KBM-7 (cell line): ENCODE data around the gene VPS45.
"Not testable (repeated sequence)": the region's sequence is repeated elsewhere in the genome, so short reads cannot be mapped to it uniquely, and the experiment has no call there.

ENCODE experiments used
- DNase-seq: peaks from one replicate; pipeline ENCODE4 v3.0.0-alpha.2; 2015
- in situ Hi-C: fragments of 300-500 bp; cut with MboI; formaldehyde crosslinking; loops from 2 replicates; pipeline ENCODE4 v1.14.3; 2020; ENCODE audit warnings: low sequenced_read_pairs, low pct_unique_long_range_greater_than_20kb, mixed read lengths

Gene VPS45

DNA sequence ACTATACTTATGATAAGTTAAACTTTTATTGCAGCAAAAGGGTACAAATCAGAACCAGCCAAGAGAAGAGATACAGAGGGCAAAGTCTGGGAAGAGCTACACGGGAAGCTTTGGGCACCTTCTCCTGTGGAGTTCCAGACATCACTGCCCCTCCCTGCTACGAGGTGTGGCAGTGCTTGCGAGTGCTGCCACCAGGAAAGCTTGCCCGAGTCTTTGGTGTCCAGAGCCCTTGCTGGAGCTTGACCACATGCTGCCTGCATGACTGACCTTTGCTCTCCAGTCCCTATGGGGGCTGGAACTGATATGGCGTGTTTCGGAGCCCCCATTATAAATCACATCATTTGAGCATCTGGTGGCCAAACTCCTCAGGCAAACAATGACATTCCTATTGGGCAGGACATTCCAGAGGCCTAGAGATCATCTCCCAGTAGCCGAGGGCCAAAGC is 105.6 kb downstream of the VPS45 start:
- in situ Hi-C loops = loop anchor here (10.0 kb wide), 1 partner anchor 98 kb away; no protein-coding TSS in a partner anchor

DNA sequence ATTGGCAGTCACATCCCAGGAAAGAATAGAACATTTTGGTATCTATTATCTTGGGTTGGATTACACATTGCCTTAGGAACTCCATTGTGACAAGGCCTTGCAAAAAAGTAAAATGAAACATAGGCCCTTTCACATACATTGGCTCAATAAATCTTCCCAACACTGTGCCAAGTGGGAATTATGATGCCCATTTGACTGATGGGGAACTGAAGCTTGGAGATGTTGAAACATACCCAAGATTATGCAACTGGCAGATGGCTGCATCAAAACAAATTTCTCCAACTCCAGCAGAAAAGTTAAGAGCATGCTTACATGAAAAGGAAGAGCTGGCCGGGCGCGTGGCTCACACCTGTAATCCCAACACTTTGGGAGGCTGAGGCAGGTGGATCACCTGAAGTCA is 109.0 kb downstream of the VPS45 start:
- in situ Hi-C loops = loop anchor here (10.0 kb wide), 1 partner anchor 102 kb away; no protein-coding TSS in a partner anchor

More for the DNA sequence above, 105.6 kb downstream of the VPS45 start:
- no peak for DNase-seq

DNA sequence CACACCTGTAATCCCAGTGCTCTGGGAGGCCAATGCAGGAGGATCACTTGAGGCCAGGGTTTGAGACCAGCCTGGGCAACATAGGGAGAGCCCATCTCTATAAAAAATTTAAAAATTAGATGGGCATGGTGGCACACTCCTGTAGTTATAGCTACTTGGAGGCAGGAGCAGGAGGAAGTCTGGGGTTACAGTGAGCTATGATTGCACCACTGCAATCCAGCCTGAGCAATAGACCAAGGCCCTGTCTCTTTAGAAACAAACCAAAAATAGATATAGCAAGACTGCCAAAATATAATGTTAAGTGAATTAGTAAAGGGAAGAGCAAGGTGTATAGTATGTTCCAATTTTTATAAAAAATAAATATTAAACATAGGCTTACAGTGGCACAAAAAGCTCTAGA is 111.0 kb downstream of the VPS45 start:
- in situ Hi-C loops = loop anchor here (10.0 kb wide), 1 partner anchor 104 kb away; no protein-coding TSS in a partner anchor
- DNase-seq = no peak

More for the DNA sequence above, 109.0 kb downstream of the VPS45 start:
- DNase-seq = no peak

DNA sequence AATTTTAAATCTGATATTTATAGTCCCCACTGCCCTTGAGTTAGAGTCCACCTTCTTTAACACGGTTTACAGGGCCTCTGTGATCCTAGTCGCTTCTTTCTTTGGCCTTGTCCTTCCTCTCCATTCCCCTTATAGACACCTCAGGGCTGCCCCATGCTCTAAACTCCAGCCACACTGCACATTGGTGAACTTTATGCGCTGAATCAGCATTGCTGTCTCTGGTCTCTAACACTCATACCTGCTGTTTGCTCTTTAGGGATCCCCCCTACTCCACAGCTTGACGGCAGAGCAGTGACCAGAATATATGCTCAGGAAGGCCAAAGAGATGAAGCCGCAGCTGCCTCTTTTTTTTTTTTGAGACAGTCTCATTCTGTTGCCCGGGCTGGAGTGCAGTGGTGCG is 112.3 kb downstream of the VPS45 start:
- in situ Hi-C loops = loop anchor here (10.0 kb wide), 1 partner anchor 105 kb away; no protein-coding TSS in a partner anchor
- no peak for DNase-seq

DNA sequence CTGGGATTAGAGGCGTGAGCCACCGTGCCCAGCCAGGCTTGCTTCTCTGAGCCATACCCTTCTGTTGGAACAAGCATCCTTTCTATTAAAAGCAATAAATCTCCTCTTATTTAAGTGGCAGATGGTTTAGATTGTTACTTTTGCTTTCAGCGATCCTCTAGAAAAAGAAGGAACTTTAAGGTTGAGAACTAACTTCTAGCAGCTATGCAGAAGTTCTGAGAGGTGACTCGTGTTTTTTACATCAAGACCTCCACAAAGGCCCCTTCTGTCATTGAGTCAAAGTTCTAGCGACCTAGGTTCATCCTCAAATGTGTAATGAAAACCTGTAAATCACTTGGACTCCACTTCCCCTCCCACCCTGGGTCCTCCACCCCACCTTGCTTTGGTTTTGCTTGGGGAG is 112.9 kb downstream of the VPS45 start:
- in situ Hi-C loops = no loop called here
- no peak for DNase-seq

GRCh38 chr1:150182247-150182646 is 114.7 kb downstream of the VPS45 start:
- no peak for DNase-seq
- in situ Hi-C loops = no loop called here

DNA sequence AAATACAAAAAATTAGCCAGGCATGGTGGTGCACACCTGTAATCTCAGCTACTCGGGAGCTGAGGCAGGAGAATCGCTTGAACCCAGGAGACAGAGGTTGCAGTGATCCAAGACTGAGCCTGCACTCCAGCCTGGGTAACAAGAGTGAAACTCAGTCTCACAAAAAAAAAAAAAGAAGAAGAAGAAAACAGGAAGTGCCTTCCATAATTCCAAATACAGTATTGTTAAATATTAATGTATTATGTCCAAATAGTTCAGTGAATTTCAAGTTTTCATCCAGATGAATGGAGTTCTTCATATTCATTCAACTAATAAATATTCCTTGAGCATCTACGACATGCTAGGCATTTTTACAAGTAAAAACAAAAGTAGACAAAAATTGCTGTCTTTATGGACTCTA is 115.5 kb downstream of the VPS45 start:
- in situ Hi-C loops = no loop called here
- peak; percentile 12 for DNase-seq

DNA sequence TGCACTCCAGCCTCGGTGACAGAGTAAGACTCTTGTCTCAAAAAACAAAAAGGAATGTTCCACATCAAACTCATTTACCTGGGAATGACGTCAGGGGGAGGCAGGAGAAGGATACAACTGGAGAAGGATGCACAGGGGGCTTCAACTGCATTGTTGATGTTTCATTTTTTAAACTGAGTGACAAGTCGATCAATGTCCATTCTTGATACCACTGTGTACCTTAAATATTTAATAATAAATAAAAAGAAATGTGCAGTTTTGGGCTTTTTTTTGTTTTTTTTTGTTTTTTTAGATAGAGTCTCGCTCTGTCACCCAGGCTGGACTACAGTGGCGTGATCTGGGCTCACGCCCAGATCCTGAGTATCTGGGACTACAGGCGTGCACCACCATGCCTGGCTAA is 117.9 kb downstream of the VPS45 start:
- no peak for DNase-seq
- in situ Hi-C loops = no loop called here

DNA sequence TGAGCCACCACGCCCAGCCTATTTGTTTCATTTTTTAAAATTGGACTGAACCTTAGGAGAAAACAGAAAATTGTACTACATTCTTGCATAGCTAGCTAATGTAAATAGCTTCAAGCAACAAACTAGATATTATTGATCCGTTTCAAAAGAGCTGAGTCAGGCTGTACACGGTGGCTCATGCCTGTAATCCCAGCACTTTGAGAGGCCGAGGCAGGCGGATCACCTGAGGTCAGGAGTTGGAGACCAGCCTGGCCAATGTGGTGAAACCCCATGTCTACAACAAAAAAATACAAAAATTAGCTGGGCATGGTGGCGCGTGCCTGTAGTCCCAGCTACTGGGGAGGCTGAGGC is 118.8 kb downstream of the VPS45 start:
- in situ Hi-C loops, DNase-seq: not testable (repeated sequence)

DNA sequence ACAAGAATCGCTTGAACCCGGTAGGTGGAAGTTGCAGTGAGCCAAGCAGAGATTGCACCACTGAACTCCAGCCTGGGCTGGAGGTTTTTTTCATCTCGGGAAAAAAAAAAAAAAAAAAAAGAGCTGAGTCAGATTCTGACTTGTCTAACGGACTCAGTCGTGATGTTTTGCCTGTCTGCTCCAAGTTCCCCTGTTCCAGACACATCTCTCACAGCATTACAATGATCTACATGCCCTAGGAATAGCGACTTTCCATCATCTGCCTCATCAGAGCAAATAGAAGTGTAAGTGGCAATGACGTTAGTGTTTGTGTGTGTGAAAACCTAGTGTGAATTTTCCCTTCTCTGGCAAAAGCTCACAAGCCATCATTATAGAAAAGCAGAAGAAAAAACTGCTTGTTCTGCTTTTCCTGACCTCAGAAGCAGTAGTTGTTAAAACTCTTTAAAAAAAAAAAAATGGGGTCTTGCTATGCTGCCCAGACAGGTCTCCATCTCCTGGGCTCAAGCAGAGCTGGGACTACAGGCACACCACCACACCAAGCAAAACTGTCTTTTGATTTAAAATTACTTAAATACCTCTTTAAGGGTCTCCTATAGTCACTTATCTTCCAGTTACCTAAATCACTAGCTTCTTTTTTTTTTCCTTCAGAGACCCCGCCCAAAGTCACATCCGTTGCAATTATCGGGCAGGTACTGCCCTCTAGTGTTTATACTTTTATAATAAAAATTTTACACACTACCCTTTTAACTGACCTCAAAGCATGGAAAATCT is 119.4 kb downstream of the VPS45 start:
- peak; percentile 90 for DNase-seq

GRCh38 chr1:150187560-150187931 is 120.0 kb downstream of the VPS45 start:
- DNase-seq = no peak
- in situ Hi-C loops = no loop called here

More for the DNA sequence above, 119.4 kb downstream of the VPS45 start:
- in situ Hi-C loops = no loop called here

DNA sequence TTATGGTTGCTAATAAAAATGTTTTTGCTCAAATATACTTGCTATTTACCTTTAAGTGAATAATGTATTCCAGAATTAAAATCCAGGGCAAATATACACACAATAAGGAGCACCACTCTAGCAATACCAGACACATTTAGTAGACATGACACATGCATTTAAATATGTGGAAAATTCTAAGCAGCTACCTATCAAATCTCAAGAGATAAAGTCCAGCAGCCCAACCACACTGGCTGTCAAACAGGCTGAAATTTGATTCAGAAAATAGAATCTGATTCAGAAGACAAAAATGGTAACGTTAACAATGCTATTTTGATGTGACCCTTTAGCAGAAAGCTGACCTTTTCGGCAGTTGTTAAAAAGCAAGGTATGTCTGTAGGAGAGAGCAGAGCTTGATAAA is 124.4 kb downstream of the VPS45 start:
- in situ Hi-C loops = no loop called here
- DNase-seq = no peak

DNA sequence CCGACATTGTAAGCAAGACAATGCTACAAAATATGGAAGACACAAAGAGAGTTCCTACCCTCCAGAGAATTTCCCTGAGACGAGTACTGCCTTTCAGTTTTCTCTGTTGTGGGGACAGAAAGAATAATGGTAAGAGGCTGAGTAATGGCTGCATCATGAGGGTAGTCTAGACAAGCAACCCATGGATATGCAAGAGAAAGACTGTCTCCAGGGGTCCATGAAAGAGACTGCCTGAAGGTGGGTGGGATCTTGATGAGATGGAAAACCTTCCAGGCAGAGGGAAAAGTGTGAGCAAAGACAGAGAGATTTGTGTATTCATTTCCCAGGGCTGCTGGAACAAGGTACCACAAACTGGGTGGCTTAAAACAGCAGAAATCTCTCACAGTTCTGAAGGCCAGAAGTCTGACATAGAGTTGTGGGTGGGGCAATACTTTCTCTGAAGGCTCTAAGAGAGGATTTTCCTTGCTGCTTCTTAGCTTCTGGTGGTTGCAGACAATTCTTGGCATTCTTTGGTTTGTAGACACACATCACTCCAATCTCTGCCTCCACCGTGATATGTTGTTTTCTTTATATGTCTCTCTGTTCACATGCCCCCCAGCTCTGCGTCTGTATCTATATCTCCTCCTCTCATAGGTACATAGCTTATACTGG is 126.9 kb downstream of the VPS45 start:
- no peak for DNase-seq
- in situ Hi-C loops = no loop called here
